Right renal cortex interstitium (tissue), 3 donors: ENCODE measurements around the gene PRR5L. TPM values are rescaled to one million over a fixed set of nuclear protein-coding genes. Genes with fewer than 3 reads are reported as not detected.

Source experiments
- DNase-seq, 3 donors: peaks; one replicate each; pipeline ENCODE4 v3.0.0-alpha.2; 2013; ENCODE audit warnings: low read depth in 3 of 3, low spot score in 2 of 3
- polyA plus RNA-seq, 3 donors: library from polyadenylated mRNA; unstranded; fragments of 120-200 nt; gene quantifications; one replicate each; pipeline ENCODE4 v1.2.1, GENCODE V29; 2013; ENCODE audit not compliant: insufficient read length in 3 of 3

The PRR5L gene
- polyA plus RNA-seq = 10 to 100 TPM; 13.6 to 19.7 (median 15.7) TPM

GRCh38 chr11:36295926-36296325 is at the start of gene PRR5L:
TSS of gene PRR5L (plus strand) at chr11:36296288. CDS start at chr11:36401122, 104,834 bp downstream.
- DNase-seq = no peak

GRCh38 chr11:36247493-36247892 is 48.6 kb upstream of the PRR5L start:
- no peak for DNase-seq

- DNase-seq = no peak
Observed at GRCh38 chr11:36248436-36248835, 47.7 kb upstream of the PRR5L start.

GRCh38 chr11:36249246-36249645 is 46.8 kb upstream of the PRR5L start:
- DNase-seq = no peak

- no peak for DNase-seq
Observed at GRCh38 chr11:36251823-36252222, 44.3 kb upstream of the PRR5L start.

- no peak for DNase-seq
Observed at GRCh38 chr11:36253238-36253637, 42.9 kb upstream of the PRR5L start.

- no peak for DNase-seq
Observed at GRCh38 chr11:36254713-36255112, 41.4 kb upstream of the PRR5L start.

- no peak for DNase-seq
Observed at GRCh38 chr11:36257351-36257750, 38.7 kb upstream of the PRR5L start.

GRCh38 chr11:36258730-36259360 is 37.2 kb upstream of the PRR5L start:
- no peak for DNase-seq

- DNase-seq = no peak
Observed at GRCh38 chr11:36261094-36261493, 35.0 kb upstream of the PRR5L start.

- DNase-seq = no peak
Observed at GRCh38 chr11:36264011-36264972, 31.8 kb upstream of the PRR5L start.

GRCh38 chr11:36264973-36265344 is 31.1 kb upstream of the PRR5L start:
- no peak for DNase-seq

- peak in 1 of 3 donors; percentile 56 for DNase-seq
Observed at GRCh38 chr11:36265793-36266628, 30.1 kb upstream of the PRR5L start.

- no peak for DNase-seq
Observed at GRCh38 chr11:36266767-36267166, 29.3 kb upstream of the PRR5L start.

- DNase-seq = no peak
Observed at GRCh38 chr11:36268337-36268985, 27.6 kb upstream of the PRR5L start.

- no peak for DNase-seq
Observed at GRCh38 chr11:36270701-36271100, 25.4 kb upstream of the PRR5L start.

- DNase-seq = no peak
Observed at GRCh38 chr11:36271794-36272407, 24.2 kb upstream of the PRR5L start.

GRCh38 chr11:36273110-36273509 is 23.0 kb upstream of the PRR5L start:
- DNase-seq = no peak

- no peak for DNase-seq
Observed at GRCh38 chr11:36274414-36274813, 21.7 kb upstream of the PRR5L start.
